Liver (tissue), 3 donors: ENCODE data around the gene TNFRSF17.

Source experiments
- CTCF ChIP-seq: fragments of 150-350 bp; IDR thresholded peaks from 2 replicates; pipeline ENCODE4 v1.5.1; 2017; ENCODE audit warnings: improper control_type of control experiment, low read depth, low read length; ENCODE audit not compliant: missing input control
- MAX ChIP-seq: IDR thresholded peaks from 2 replicates; pipeline ENCODE4 v1.6.1; 2016; ENCODE audit warnings: antibody characterized with exemption
- TAF1 ChIP-seq: conservative IDR thresholded peaks from 2 replicates; pipeline ENCODE4 v1.6.1; 2016; ENCODE audit warnings: antibody characterized with exemption, mild to moderate bottlenecking
- donor health status: healthy.
- donor health status: healthy.

- no peak for TF ChIP-seq CTCF
- TF ChIP-seq MAX, result no peak
- TF ChIP-seq TAF1, result no peak
Observed at GRCh38 chr16:11996433-11997330, 31.7 kb downstream of the TNFRSF17 start.
